GM20000 (cell line): ENCODE data around the gene ARHGAP23.
"Not testable (repeated sequence)": the region's sequence is repeated elsewhere in the genome, so short reads cannot be mapped to it uniquely, and the experiment has no call there.

Experiments used
- DNase-seq: peaks from one replicate; pipeline ENCODE4 v3.0.0; 2012; ENCODE audit warnings: low spot score
- TF ChIP-seq, protein P1 (sequence below): IDR thresholded peaks from 2 replicates; pipeline ENCODE4 v1.5.1; 2012; ENCODE audit warnings: mild to moderate bottlenecking, control low read depth; ENCODE audit errors: extremely low read depth, missing control alignments

The ARHGAP23 gene

DNA sequence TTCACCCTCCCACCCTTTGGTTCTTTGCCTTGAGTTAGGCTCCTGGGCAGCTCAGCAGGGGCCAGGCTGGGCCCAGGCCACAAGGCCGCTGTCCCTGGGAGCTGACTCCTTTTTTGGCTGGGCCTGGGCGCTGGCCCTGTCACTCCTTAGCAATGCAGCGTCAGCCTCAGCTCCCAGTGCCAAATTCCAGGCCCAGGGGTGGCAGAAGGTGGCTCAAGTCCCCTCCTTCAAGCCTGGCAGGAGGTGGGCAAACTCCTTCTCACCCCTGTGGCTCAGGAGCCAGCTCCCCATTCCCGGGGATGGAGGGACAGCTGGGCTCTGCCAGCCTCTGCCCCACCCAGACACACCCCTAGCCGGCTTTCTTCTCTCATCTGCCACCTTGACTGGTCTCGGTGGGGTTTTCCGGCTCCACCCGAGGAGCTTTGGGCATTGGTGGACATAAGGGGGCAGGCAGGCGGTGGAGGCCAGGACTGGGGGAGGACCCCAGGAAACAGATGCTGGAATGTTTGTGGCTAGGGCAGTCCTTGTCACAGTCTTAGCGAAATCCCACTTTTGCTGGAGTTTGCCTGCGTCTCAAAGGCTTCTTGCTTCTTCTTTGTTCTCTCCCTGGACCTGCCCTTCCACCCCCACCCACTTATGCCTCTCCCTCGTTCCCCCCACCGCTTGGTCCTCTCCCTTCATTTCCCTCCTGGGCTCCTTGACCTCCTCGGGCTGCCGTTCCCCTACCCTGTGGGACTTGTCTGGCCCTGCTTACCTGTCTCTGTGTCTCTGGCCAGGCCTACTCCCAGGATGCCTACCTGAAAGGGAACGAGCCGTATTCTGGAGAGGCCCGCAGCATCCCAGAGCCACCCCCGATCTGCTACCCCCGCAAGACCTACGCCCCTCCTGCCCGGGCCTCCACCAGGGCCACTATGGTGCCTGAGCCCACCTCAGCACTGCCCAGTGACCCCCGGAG lies 37.4 kb downstream of the ARHGAP23 start:
- TF ChIP-seq, protein P1, sequence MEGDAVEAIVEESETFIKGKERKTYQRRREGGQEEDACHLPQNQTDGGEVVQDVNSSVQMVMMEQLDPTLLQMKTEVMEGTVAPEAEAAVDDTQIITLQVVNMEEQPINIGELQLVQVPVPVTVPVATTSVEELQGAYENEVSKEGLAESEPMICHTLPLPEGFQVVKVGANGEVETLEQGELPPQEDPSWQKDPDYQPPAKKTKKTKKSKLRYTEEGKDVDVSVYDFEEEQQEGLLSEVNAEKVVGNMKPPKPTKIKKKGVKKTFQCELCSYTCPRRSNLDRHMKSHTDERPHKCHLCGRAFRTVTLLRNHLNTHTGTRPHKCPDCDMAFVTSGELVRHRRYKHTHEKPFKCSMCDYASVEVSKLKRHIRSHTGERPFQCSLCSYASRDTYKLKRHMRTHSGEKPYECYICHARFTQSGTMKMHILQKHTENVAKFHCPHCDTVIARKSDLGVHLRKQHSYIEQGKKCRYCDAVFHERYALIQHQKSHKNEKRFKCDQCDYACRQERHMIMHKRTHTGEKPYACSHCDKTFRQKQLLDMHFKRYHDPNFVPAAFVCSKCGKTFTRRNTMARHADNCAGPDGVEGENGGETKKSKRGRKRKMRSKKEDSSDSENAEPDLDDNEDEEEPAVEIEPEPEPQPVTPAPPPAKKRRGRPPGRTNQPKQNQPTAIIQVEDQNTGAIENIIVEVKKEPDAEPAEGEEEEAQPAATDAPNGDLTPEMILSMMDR: no peak
- peak; percentile 41 for DNase-seq

GRCh38 chr17:38466346-38467315 lies 38.4 kb downstream of the ARHGAP23 start:
- DNase-seq: peak; percentile 18
- TF ChIP-seq, protein P1: no peak

DNA sequence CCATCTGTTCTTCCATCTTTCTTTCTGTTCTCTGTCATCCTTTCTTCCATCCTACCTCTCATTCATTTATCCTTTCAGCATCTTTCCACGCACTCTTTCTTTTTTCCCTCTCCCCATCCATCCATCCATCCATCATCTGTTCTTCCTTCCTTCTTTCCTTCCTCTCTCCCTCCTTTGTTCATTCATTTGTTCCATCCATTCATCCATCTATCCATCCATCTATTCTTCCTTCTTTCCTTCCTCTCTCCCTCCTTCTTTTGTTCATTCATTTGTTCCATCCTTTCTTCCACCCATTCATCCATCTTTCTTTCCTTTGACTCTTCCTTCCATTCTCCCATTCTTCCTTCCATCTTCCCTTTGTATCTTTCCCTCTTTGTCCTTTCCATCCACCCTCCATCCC lies 39.2 kb downstream of the ARHGAP23 start:
- DNase-seq: no peak
- TF ChIP-seq, protein P1: no peak

DNA sequence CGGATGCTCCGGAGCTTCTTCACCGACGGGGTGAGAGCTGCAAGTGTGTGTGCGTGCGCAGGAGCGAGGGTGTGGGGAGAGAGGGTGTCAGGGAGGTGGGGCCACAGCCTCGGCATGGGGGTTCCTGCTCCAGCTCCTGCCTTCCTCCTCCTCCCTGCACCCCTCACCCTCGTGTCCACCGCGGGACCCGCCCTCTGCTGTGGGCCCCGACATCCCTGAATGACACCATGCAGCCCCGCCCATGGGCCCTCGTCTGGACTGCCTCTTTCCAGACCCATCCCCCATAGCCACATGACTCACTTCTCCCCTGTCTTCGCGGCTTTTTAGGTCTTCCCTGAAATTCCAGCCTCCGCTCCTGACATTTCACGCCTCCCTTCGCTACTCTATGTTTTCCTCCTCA lies 41.6 kb downstream of the ARHGAP23 start:
- DNase-seq: no peak
- TF ChIP-seq, protein P1: no peak

GRCh38 chr17:38471253-38471652 lies 43.0 kb downstream of the ARHGAP23 start:
- not testable (repeated sequence) for DNase-seq

- DNase-seq: not testable (repeated sequence)
Measured at GRCh38 chr17:38474666-38475065, 46.4 kb downstream of the ARHGAP23 start.

DNA sequence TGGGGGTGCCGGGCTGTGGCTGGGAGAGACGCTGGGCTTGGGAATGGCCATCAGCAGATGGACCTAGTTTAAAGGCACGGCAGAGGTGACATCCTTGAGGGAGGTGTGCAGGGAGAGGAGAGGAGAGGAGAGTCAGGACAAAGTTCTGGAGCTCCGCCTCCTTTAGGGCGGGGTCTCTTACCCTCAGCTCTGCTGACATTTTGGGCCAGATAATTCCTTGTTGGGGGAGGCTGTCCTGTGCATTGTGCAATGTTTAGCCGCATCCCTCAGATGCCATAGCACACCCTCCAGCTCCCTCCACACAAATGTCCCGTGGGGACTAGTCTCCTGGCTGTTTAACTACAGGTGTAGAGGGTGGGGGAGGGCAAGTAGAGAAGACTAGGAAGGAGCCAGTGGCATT lies 48.3 kb downstream of the ARHGAP23 start:
- TF ChIP-seq, protein P1: no peak

GRCh38 chr17:38477417-38477816 lies 49.2 kb downstream of the ARHGAP23 start:
- not testable (repeated sequence) for DNase-seq

More for the DNA sequence above, 48.3 kb downstream of the ARHGAP23 start:
- DNase-seq: no peak

DNA sequence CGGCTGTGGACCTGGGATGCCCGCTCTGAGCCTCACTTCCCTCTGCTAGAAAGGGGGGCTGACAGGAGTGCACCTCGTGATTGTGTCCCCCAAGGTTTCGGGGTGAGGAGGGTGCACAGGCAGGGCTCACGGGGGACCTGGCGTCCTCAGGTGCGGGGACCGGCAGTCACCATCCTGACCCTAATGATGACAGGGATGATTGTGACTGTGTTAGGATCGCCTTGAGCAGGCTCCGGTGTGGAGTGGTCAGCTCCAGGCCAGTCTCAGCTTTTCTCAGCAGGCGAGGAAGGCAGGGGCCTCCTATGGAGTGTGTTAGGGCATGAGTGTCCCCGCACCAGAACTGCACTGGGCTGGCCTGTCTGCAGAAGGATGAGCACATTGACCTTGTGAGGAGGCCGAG lies 49.7 kb downstream of the ARHGAP23 start:
- DNase-seq: not testable (repeated sequence)

DNA sequence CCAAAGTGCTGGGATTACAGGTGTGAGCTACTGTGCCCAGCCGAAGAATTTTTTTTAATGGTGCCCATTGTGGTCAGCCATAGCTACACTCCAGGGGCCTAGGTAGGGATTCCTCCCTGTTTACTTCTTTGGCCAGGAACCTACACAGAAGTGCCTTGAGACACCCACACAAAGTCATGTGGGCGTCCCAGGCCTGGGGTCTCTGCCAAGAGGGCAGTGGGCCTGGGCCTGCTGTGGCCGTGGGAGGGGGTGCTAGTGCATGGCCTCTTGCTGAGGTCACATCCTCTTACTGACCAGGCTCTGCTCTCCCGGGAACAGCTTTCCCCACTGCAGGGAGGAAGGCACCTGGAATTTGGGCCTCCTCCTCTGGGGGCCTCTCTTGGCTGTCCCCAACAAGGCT lies 50.4 kb downstream of the ARHGAP23 start:
- DNase-seq: not testable (repeated sequence)

DNA sequence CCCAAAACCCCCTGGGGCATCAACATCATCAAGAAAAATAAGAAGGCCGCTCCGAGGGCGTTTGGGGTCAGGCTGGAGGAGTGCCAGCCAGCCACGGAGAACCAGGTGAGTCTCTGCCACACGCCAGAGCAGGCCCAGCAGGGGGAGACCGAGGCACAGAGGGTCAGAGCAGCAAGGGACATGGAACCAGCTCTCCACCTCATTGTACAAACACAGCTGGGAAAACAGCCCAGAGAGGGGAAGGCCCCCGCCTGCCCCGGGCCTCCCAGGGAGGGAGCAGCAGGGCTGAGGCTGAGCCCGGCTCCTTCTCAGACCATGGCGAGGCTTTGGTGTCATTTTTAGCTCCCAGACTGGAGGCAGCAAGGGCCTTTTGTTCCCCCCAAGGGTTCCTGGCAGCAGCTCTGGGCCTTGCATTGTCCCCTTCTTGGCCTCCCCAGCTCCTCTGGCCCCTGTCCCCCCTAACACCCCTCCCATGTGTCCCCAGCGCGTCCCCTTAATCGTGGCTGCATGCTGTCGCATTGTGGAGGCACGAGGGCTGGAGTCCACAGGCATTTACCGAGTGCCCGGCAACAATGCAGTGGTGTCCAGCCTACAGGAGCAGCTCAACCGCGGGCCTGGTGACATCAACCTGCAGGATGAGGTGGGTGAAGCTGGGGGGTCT lies 53.9 kb downstream of the ARHGAP23 start:
- DNase-seq: not testable (repeated sequence)

- not testable (repeated sequence) for DNase-seq
Measured at GRCh38 chr17:38482700-38483043, 54.4 kb downstream of the ARHGAP23 start.
